SU-DHL-6 (cell line): ENCODE measurements around the gene CBLL1.

Source experiments
- H2AFZ ChIP-seq: fragments of 200-600 bp; sonication (generic); 2 replicates; pipeline ENCODE4 v1.6.1; 2014; ENCODE audit warnings: low read depth, mild to moderate bottlenecking, moderate library complexity, mixed read lengths, antibody characterized with exemption, low read length; ENCODE audit not compliant: severe bottlenecking
- H3F3A ChIP-seq: fragments of 200-600 bp; shearing (Covaris generic); 2 replicates; pipeline ENCODE4 v1.6.0; 2016; ENCODE audit warnings: antibody characterized with exemption, mild to moderate bottlenecking; ENCODE audit not compliant: insufficient read depth
- H3K27ac ChIP-seq: fragments of 200-600 bp; sonication (generic); 2 replicates; pipeline ENCODE4 v1.5.1; 2016; ENCODE audit warnings: low read depth, mild to moderate bottlenecking, low read length, moderate library complexity, mixed read lengths
- H3K27me3 ChIP-seq: fragments of 200-600 bp; sonication (generic), shearing (Covaris generic); 2 replicates; pipeline ENCODE4 v1.6.0; 2014; ENCODE audit warnings: mild to moderate bottlenecking, low read length
- H3K36me3 ChIP-seq: fragments of 200-600 bp; sonication (generic); 2 replicates; pipeline ENCODE4 v1.6.1; 2014; ENCODE audit warnings: mild to moderate bottlenecking, low read length, mixed read lengths
- H3K4me2 ChIP-seq: fragments of 300-600, 200-600 bp; shearing (Covaris generic), sonication (generic); 2 replicates; pipeline ENCODE4 v1.6.0; 2014; ENCODE audit warnings: low read length, low read depth, mild to moderate bottlenecking; ENCODE audit not compliant: poor library complexity, severe bottlenecking
- H3K4me3 ChIP-seq: fragments of 200-600 bp; sonication (generic); 2 replicates; pipeline ENCODE4 v1.5.1; 2014; ENCODE audit warnings: antibody characterized with exemption, low read length, mild to moderate bottlenecking, mixed read lengths; ENCODE audit not compliant: insufficient read depth, poor library complexity, severe bottlenecking
- H3K79me2 ChIP-seq: fragments of 200-600 bp; sonication (generic); 2 replicates; pipeline ENCODE4 v1.6.1; 2014; ENCODE audit warnings: mild to moderate bottlenecking, low read length, moderate library complexity; ENCODE audit not compliant: insufficient read depth
- H3K9ac ChIP-seq: fragments of 200-600 bp; sonication (generic); 2 replicates; pipeline ENCODE4 v1.7.0; 2014; ENCODE audit warnings: mild to moderate bottlenecking, low read length
- H3K9me2 ChIP-seq: fragments of 200-600 bp; sonication (generic); replicated peaks from 2 replicates; pipeline ENCODE4 v1.6.1; 2014; ENCODE audit warnings: low read length; ENCODE audit not compliant: insufficient read depth
- H3K9me3 ChIP-seq: fragments of 200-600 bp; sonication (generic); 2 replicates; pipeline ENCODE4 v1.6.1; 2014; ENCODE audit warnings: low read length, mixed read lengths; ENCODE audit not compliant: insufficient read depth
- H4K20me1 ChIP-seq: fragments of 200-600 bp; sonication (generic); 2 replicates; pipeline ENCODE4 v1.6.1; 2014; ENCODE audit warnings: low read depth, mild to moderate bottlenecking, antibody characterized with exemption, low read length, moderate library complexity, mixed read lengths
- EZH2phosphoT487 ChIP-seq: fragments of 200-600 bp; sonication (generic), shearing (Covaris generic); conservative IDR thresholded peaks from 2 replicates; pipeline ENCODE4 v1.6.1; 2018; ENCODE audit warnings: mild to moderate bottlenecking, antibody characterized with exemption, low read length, moderate library complexity, mixed read lengths
- TF ChIP-seq, protein P1 (sequence below): fragments of 200-600 bp; sonication (generic); IDR thresholded peaks from one replicate; pipeline ENCODE4 v1.5.1; 2017; ENCODE audit warnings: antibody characterized with exemption, mild to moderate bottlenecking, low read length, moderate library complexity; ENCODE audit not compliant: insufficient read depth, poor library complexity, severe bottlenecking

The CBLL1 gene

DNA sequence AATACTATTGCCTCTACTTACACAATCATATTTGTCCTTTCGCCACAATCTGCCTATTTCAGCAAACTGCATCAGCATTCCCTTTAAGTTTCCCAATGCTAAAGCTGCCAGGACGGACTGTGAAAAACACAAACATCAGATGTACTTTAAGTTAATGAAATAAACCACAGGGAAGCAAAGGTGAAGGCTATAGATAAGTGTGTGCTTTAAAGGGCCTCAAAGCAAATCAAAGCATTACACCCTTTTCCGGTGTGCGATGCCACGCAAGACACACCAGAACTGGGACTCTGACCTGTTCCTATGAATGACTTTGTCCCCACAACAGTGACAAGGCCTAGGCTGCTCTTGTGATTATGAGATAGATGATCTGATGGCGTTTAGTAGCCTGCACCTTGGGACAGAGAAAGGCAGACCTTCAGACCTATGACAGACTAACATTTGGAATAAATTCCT lies 35.7 kb downstream of the CBLL1 start:
- no peaks in the 10 kb centered on the region for H3K36me3 ChIP-seq
- no peaks in the 10 kb centered on the region for H4K20me1 ChIP-seq
- no peak overlapping the region for H2AFZ ChIP-seq
- no peak overlapping the region for H3K4me2 ChIP-seq
- no peaks in the 10 kb centered on the region for H3K9me3 ChIP-seq
- no peak overlapping the region for H3K9ac ChIP-seq
- no peaks in the 10 kb centered on the region for H3K79me2 ChIP-seq
- H3K4me3 ChIP-seq, result no peak overlapping the region
- no peaks in the 10 kb centered on the region for H3K9me2 ChIP-seq
- H3K27ac ChIP-seq, result no peak overlapping the region
- no peaks in the 10 kb centered on the region for H3F3A ChIP-seq
- TF ChIP-seq EZH2phosphoT487, result no peak
- TF ChIP-seq, protein P1, sequence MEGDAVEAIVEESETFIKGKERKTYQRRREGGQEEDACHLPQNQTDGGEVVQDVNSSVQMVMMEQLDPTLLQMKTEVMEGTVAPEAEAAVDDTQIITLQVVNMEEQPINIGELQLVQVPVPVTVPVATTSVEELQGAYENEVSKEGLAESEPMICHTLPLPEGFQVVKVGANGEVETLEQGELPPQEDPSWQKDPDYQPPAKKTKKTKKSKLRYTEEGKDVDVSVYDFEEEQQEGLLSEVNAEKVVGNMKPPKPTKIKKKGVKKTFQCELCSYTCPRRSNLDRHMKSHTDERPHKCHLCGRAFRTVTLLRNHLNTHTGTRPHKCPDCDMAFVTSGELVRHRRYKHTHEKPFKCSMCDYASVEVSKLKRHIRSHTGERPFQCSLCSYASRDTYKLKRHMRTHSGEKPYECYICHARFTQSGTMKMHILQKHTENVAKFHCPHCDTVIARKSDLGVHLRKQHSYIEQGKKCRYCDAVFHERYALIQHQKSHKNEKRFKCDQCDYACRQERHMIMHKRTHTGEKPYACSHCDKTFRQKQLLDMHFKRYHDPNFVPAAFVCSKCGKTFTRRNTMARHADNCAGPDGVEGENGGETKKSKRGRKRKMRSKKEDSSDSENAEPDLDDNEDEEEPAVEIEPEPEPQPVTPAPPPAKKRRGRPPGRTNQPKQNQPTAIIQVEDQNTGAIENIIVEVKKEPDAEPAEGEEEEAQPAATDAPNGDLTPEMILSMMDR, result no peak
- no peaks in the 10 kb centered on the region for H3K27me3 ChIP-seq

DNA sequence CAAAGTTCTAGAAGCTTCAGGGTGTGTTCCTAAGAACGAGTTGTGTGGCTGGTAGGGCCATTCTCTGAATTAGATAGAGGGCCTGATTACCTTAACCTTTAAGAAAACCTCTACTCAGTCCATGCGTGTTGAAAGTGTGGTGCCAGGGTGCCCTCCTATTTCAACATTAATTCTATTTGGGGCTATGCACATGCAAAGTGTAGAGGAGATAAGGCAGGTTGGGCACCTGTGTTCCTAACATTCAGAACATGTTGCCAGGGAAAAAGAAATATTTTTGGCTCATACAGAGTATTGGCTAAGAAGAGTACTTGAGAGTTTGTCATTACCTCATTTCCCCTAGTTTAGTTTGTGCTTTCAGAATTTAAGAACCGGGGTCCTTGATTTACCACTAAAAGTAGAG lies 38.4 kb downstream of the CBLL1 start:
- no peaks in the 10 kb centered on the region for H3K36me3 ChIP-seq
- no peak overlapping the region for H3K4me3 ChIP-seq
- no peak overlapping the region for H3K27ac ChIP-seq
- H3K27me3 ChIP-seq, result no peaks in the 10 kb centered on the region
- H2AFZ ChIP-seq, result no peak overlapping the region
- H3K79me2 ChIP-seq, result no peaks in the 10 kb centered on the region
- H3K9me2 ChIP-seq, result no peaks in the 10 kb centered on the region
- no peak overlapping the region for H3K4me2 ChIP-seq
- no peaks in the 10 kb centered on the region for H4K20me1 ChIP-seq
- no peak overlapping the region for H3K9ac ChIP-seq
- H3K9me3 ChIP-seq, result no peaks in the 10 kb centered on the region
- H3F3A ChIP-seq, result no peaks in the 10 kb centered on the region
- TF ChIP-seq EZH2phosphoT487, result no peak
- TF ChIP-seq, protein P1, result no peak

DNA sequence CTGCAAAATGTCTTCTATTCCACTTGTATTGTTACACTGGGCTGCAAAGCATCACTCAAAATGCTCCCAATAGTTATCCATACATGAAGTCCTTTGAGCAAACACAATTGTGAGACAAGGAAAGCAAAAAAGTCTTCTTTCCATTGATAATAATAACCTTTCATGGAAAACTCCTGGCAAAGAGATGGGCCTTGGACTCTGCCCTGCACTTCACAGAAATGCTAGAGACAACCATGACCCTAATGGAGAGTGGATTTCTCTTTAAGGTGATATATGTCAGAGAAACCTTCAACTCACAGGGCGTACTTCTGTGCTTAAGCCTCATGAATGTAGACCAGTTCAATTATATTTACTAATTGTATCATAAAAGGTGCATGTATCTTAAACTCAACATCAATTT lies 39.7 kb downstream of the CBLL1 start:
- no peak overlapping the region for H3K27ac ChIP-seq
- no peak overlapping the region for H3K9ac ChIP-seq
- H3K4me3 ChIP-seq, result no peak overlapping the region
- no peaks in the 10 kb centered on the region for H3K9me2 ChIP-seq
- H3K36me3 ChIP-seq, result no peaks in the 10 kb centered on the region
- TF ChIP-seq EZH2phosphoT487, result no peak
- TF ChIP-seq, protein P1, result no peak
- H4K20me1 ChIP-seq, result no peaks in the 10 kb centered on the region
- 0 out of 2 replicates have a peak, but pooled peaks cover 3% of the 10 kb centered on the region for H3F3A ChIP-seq
- no peak overlapping the region for H2AFZ ChIP-seq
- H3K9me3 ChIP-seq, result no peaks in the 10 kb centered on the region
- no peaks in the 10 kb centered on the region for H3K79me2 ChIP-seq
- no peaks in the 10 kb centered on the region for H3K27me3 ChIP-seq
- H3K4me2 ChIP-seq, result no peak overlapping the region
